Frontal cortex (tissue), 4 donors: ENCODE results near the gene UGCG. TPM values are rescaled to one million over a fixed set of nuclear protein-coding genes. Genes with fewer than 3 reads are reported as not detected.
"Not testable (repeated sequence)": the region's sequence is repeated elsewhere in the genome, so short reads cannot be mapped to it uniquely, and the experiment has no call there.

Experiments used
- DNase-seq, 2 donors: peaks; one replicate each; pipeline ENCODE4 v3.0.0; 2012; ENCODE audit warnings: low spot score in 2 of 2
- FAIRE-seq: peaks from 2 replicates; lab custom pipeline; 2012; peaks lifted over from hg19 to GRCh38; lab: Jason Lieb, UNC
- total RNA-seq: library from RNA; depleted of rRNA; stranded (reverse); fragments of >200 nt; gene quantifications from one replicate; pipeline ENCODE4 v1.2.3, GENCODE V29; 2014
- donor health status: control.
- donor health status: control.
- donor health status: control.

UGCG gene
- total RNA-seq, 1 donor from 2014 or later: 83.2 TPM

DNA sequence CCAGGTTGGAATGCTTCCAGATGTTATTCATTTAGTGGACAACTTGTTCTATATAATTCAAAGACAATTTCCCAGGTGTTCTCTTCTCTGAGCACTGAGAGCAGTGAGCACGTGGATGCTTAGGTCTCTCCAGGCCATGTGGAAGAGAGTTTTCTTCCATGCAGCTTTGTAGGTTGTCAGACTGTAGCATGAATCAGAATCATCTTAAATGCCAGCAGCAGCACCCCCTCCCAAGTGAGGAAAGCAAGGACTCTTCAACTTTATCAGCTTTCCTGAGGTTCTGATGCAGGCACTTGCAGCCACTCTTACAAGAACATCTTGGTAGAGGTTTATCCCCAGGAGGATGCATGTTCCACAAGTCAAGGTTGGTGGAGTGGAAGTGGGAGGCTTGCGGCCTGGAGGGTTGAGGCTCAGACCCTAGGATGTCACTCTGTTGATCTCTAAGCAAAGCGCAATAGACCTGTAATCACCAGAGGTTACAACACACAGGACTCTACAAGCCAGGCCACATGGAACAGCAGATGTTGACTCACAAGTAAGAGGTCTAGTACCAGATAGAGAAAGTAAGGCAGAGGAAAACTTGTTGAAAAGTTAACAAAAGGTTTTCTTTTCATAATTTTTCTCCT, 47.7 kb downstream of the UGCG start:
- no peak for FAIRE-seq
- no peak for DNase-seq

DNA sequence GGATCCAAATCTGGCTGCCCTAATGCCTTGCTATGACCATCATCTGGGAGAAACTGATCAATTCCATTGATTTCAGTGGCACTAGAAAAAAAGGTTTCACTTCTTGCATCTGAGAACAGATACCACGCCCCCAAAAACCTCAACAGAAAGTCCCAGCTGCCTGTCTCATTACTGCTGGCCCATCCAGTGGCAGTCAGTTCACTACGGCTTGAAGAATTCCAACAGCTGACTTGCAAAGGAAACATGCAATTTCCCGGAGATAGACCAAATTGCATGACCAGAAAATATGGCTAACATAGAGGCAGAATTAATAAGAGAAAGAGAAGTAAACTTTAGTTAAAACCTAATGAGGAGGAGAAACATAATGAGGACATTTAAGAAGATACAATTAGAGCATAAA, 48.6 kb downstream of the UGCG start:
- no peak for FAIRE-seq
- no peak for DNase-seq

DNA sequence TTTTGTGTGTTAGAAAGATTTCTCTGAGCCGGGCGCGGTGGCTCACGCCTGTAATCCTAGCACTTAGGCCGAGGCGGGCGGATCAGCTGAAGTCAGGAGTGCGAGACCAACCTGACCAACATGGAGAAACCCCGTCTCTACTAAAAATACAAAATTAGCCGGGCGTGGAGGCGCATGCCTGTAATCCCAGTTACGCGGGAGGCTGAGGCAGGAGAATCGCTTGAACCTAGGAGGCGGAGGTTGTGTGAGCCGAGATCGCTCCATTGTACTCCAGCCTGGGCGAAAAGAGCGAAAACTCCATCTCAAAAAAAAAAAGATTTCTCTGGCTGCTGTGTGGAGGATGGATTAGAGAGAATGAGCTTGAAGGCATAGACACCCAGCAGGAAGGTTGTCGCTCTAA, 51.5 kb downstream of the UGCG start:
- not testable (repeated sequence) for FAIRE-seq

DNA sequence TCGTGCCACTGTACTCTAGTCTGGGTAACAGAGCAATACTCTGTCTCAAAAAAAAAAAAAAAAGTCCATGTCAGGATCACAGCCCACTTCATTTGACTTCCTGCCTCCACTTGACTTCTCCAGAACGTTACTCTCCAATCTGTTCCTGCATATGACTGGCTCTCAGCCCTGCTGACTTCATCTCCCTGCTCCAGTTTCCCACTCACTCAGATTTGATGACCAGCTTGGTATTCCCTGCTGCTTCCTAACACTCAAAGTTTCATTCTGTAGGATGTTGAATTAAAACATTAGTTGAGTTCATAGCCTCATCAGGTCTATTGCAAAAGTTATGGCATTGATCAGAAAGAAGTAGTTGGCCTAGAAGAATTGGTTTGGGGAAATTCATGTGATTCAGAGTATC, 52.3 kb downstream of the UGCG start:
- DNase-seq (no peak), FAIRE-seq (no peak)

More for the DNA sequence above, 51.5 kb downstream of the UGCG start:
- not testable (repeated sequence) for DNase-seq

DNA sequence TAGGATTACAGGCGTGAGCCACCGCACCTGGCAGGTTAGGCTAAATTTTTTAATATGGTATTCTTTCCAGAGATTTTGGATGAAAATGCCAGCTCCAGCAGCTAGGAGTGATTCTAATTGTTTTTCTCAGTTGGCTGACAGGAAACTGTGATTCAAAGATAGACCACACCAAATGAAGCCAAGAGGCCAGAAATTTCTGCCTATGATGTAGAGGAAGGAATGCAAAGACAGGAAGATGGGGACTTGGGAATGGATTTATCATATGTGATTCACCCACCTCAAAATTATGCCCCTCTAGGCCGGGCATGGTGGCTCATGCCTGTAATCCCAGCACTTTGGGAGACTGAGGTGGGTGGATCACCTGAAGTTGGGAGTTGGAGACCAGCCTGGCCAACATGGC, 53.3 kb downstream of the UGCG start:
- no peak for FAIRE-seq
- DNase-seq: no peak

DNA sequence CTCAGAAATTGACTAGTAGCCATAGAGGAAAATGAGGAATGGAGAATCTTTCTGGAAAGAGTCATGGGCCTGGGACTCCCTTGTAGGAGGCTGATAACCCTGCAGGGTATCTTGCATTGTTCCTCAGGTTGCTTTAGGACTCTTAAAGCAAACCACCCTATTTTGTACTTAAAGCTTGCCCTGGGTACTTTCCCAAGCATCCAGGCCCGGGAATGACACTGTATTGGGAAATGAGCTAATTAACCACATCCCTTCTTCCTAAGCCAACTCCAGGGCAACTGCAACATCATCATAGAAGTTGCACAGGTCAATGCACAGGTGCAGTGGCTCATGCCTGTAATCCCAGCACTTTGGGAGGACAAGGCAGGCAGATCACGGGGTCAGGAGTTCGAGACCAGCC, 55.9 kb downstream of the UGCG start:
- FAIRE-seq: no peak
- no peak for DNase-seq

DNA sequence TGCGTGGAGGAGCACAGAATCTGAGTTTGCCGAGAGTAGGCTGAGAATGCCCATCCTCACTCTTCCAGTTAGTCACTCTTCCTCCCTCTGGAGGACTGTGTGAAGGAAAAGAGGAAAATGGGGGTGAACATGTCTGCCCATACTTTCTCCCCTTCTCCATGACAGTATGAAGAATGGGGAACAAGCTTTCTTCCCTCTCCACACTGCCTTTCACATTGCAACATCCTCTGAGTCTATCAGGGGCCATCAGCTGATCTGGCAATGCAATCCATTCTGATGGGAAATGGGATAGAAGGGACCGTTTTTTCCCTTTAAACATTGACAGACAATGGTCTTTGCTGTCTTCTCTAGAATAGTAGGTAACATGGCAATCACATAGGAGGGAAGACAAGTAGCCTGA, 56.8 kb downstream of the UGCG start:
- FAIRE-seq (no peak), DNase-seq (no peak)

DNA sequence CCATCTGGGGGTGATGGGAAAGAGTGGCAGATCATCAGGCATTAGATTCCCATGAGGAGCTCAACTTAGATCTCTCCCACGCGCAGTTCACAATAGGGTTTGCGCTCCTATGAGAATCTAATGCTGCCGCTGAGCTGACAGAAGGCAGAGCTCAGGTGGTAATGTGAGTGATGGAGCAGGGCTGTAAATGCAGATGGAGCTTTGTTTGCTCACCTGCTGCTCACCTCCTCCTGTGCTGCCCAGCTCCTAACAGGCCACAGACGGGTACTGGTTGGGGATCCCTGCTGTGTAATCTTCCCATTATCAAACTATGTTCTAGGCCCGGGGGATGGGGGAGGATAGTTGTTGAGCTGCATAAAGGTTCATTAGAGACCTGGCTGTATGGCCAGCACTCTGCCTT, 58.4 kb downstream of the UGCG start:
- FAIRE-seq (no peak), DNase-seq (no peak)

DNA sequence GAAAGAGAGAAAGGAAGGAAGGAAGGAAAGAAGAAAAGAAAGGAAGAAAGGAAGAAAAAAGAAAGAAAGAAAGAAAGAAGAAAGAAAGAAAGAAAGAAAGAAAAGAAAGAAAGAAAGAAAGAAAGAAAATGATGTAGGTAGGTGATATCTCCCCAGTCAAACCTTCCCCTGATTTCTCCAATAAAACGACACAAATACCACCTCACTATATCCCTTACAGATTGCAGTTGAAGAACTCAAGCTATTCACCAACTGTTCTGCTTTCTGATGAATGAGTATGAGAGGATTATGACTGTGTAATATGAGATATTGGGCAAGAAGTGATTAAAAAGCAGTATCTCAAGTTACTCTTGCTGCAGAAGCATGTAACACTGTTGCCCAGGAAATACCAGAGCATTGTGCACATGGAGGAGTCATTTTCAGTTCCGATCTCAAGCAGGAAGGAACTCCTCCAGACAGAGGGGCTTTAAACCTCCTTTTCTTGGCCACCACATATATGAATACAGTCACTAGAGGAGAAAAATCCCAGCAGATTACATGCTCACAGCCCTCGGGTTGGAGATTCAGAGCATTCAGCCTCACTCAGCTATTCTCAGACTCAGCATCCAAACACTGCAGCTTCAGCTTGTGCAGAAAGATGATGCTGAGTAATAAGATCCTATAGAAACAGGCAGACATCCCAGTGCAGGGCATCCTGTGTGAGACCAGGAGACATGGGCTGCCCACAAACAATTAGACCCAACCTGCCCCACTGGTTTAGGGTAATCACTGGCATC, 61.4 kb downstream of the UGCG start:
- FAIRE-seq: no peak
- no peak for DNase-seq

DNA sequence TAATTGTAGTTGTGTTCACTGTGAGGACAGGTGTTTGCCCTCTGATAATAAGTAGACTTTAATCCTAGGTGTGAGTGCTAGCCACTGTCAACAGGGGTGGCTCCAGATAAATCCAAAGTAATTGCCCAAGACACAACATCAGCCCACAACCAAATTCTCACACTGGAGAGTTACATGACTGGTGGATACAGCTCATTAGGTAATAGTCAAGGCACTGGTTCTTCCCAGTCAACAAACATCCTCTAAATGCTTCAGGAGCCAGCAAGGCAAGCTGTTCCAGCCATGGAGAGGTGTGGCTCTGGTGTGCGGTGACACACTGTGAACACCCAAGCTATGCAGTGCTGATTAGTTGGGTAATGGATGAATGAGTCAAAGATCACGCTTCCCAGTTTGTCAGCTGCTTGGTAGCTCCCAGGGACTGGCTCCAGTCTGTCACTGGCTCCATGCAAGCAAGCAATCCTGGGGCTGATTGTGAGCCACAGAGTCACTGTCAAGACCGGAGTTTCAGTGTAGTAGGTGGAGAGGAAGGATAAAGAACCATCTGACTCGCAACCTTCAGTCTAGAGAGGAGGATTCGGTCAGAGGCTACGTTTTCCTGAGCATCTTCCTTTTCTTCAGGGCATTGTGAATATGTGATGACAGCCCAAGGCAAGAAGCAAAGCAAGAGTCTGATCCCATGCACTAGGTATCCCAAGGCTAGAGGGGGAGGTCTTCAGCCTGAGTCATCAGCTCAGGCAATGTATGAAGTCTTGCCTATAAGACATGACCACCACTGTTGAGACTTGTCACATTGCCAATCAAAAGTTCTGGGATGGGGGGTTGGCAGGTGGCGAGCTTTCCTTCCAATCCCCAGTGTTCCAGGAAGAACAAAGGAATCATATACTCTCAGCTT, 63.1 kb downstream of the UGCG start:
- no peak for DNase-seq
- no peak for FAIRE-seq

DNA sequence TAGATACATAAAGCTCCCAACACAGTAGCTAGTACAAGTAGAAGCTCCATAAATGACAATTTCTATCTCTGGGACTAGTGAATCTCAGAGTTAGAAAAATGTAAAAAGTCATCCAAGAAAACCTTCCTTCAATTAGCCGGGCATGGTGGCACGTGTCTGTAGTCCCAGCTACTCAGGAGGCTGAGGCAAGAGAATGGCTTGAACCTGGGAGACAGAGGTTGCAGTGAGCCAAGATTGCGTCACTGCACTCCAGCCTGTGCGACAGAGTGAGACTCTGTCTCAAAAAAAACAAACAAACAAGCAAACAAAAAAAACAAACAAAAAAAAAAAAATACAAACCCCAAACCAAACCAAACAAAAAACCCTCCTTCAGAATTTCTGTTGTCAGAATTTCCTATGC, 63.9 kb downstream of the UGCG start:
- not testable (repeated sequence) for DNase-seq, FAIRE-seq

DNA sequence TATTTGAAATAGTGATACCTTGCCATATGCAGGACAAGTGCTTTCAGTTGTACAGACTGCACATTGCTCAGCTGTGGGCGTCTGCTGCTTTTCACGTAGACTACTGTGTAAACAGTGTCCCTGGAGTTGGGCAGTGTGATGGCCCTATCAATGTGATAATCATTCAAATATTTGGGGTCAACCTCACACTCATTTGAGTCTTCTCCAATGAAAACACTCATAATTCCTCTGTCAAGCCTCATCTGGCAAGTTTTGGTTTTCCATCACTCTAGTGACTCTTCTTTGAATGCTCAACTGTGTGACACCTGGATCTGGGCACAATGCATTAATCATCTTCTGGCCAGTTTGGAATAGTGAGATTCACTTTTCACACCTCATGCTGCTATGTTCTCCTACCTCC, 64.4 kb downstream of the UGCG start:
- FAIRE-seq (no peak), DNase-seq (no peak)

DNA sequence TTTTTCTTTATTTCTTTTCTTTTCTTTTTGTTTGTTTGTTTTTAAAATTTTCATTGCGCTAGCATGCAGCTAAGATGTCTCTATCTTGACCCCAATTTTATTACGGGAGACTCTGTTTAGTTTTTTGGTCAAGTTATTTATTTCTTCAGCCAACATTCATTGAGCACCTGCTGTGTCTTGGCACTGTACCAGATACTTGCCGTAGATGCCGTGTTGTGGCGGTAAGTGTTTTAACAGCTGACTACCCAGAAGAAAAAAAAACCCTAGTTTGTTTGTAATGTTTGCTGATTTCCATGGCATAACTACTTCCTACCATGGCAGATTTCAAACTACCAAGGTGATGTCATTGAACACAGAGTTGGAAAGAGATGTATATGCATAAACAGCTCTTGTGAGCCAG, 65.0 kb downstream of the UGCG start:
- no peak for FAIRE-seq
- no peak for DNase-seq

DNA sequence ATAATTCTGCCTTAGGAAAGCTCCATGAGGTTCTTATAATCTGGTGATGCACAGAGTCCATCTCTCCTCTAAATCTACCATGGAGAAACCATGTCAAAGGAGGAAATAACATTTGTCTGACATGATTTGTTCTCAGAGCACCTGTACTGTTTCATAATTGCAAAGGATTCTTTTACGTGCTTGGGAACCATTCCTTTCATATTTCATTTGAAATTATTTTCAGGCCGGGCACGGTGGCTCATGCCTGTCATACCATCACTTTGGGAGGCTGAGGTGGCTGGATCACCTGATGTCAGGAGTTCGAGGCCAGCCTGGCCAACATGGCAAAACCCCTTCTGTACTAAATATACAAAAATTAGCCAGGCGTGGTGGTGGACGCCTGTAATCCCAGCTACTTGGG, 65.4 kb downstream of the UGCG start:
- FAIRE-seq: no peak
- no peak for DNase-seq

DNA sequence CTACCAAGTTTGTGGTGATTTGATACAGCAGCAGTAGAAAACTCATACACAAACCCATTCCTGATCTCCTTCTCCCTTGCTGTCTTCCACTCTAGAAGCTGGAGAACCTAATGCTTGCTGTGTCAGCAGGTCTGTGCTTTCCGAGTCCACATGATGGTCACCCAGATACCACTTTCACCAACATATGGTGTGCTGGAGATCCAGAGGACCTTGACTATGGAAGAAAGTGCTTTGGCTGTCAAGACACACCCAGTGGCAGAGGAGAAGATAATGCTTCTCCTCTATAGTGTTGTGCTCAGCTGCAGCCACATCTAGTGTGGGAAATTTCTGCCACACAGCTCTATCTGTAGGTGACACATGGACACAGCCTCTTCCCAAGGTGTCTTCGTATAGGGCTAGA, 67.4 kb downstream of the UGCG start:
- DNase-seq: no peak
- FAIRE-seq: no peak

DNA sequence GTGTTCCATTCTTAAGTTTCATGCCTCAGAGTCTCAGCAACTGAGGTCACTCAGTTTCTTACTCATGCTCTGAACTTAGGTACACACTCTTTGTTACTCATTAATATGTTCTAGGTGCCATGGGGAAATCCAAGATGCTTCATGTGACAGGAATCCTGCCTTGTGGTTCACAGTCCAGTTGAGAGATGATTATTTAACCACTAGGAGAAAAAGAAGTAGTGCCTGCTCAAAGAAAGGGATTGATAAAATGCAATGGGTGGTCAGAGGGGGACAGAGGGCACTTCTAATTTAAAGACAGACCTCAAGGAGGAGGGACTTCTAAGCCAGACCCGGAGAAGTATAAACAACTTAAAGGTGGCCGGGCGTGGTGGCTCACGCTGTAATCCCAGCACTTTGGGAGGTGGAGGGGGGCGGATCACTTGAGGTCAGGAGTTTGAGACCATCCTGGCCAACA, 69.0 kb downstream of the UGCG start:
- no peak for FAIRE-seq

DNA sequence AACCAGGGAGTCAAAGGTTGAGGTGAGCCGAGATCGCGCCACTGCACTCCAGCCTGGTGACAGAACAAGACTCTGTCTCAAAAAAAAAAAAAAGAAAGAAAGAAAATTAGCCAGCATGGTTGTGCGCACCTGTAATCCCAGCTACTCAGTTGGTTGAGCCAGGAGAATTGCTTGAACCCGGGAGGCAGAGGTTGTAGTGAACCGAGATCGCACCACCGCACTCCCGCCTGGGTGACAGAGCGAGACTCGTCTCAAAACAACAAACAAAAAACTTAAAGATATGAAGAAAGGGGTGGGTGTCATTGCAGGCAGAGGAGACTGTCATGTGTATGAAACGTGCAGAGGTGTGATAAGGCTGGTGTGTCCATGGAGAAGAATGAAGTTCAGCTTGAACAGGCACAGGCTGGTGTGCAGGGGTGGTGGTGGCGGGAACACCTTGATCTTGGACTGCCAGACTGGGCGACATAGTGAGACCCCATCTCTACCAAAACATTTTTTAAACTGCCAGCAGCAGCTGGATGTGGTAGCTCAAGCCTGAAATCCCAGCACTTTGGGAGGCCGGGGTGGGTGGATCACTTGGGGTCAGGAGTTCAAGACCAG, 69.6 kb downstream of the UGCG start:
- FAIRE-seq (no peak), DNase-seq (no peak)

More for the DNA sequence above, 69.0 kb downstream of the UGCG start:
- DNase-seq: no peak

DNA sequence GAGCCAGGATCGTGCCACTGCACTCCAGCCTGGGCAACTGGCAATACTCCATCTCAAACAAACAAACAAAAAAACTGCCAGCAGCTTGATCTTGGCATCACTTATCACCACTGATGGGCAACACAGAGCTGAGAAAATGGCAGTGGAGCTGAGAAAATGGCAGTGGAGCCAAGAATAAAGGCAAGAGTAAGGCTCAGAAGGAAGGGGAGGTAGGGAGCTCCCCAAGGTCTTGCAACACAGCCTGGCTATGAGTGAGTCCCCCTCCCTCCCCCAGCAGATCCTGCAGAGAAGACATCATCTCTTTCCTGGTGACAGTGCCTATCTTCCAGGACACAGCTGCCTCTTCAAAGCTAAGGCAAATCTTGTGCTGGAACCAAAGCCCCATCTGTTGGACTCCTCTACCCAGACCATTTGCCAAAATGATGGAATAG, 70.3 kb downstream of the UGCG start:
- DNase-seq (no peak), FAIRE-seq (no peak)

DNA sequence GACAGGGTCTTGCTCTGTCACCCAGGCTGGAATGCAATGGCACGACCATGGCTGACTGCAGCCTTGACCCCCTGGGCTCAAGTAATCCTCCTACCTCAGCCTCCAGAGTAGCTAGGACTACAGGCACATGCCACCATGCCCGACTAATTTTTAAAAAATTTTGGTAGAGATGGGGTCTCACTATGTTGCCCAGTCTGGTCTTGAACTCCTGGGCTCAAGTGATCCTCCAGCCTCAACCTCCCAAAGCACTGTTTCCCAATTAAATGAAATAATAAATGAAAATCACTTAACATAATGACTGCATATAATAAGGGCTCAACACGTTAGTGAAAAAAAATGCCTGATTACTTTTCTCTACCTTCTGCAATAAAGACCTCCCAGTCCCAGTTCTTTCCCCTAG, 71.0 kb downstream of the UGCG start:
- DNase-seq (no peak), FAIRE-seq (no peak)

DNA sequence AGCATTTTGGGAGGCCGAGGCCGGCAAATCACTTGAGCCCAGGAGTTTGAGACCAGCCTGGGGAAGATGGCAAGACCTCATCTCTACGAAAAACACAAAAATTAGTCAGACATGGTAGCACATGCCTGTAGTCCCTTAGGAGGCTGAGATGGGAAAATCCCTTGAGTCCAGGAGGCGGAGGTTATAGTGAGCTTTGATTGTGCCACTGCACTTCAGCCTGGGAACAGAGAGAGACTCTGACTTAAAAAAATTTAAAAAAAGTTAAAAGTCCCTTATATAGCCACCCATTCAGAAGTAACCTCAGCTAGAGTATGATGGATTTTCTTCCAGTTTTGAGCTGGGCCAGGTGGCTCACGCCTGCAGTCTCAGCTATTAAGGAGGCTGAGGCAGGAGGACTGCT, 72.4 kb downstream of the UGCG start:
- no peak for DNase-seq
- FAIRE-seq: no peak
